ENCODE measurements around the gene NAALADL1.

NAALADL1 gene

GRCh38 chr11:65095427-65095826 is 37.1 kb upstream of the NAALADL1 start:
- peak overlapping the region; percentile 69 for H3K4me2 ChIP-seq (ENCODE audit: low read length)
- H3K27me3 ChIP-seq (ENCODE audit: control insufficient read depth, low read length), result no peaks in the 10 kb centered on the region
- H3K4me3 ChIP-seq (ENCODE audit: low read length), result peak overlapping the region; percentile 79
- H3F3A ChIP-seq (ENCODE audit: control insufficient read depth, insufficient read depth), result peaks cover 13% of the 10 kb centered on the region; the same call in 1 of the 2 replicates
- H3K79me2 ChIP-seq (ENCODE audit: control insufficient read depth, low read length), result peaks cover 31% of the 10 kb centered on the region
- H3K36me3 ChIP-seq (ENCODE audit: control insufficient read depth, low read length), result peaks cover 25% of the 10 kb centered on the region
- TF ChIP-seq EZH2phosphoT487 (IDR thresholded peaks at IDR 0.05; ENCODE audit: borderline replicate concordance, low read length), result no peak
- no peak for TF ChIP-seq CTCF (IDR thresholded peaks at IDR 0.05; ENCODE audit: low read depth, low read length, poor library complexity, severe bottlenecking)
- peaks cover 17% of the 10 kb centered on the region for H3K4me1 ChIP-seq (ENCODE audit: control insufficient read depth, low read length)
- no peaks in the 10 kb centered on the region for H3K9me2 ChIP-seq (replicated peaks; ENCODE audit: control insufficient read depth, low read length)
- H3K27ac ChIP-seq (ENCODE audit: low read depth, low read length), result no peak overlapping the region
- H4K20me1 ChIP-seq (ENCODE audit: control insufficient read depth, insufficient read depth, low read depth, low read length), result peaks cover 2% of the 10 kb centered on the region; the same call in 1 of the 2 replicates
- H3K9me3 ChIP-seq (ENCODE audit: control insufficient read depth, insufficient read depth, low read length), result no peaks in the 10 kb centered on the region

DNA sequence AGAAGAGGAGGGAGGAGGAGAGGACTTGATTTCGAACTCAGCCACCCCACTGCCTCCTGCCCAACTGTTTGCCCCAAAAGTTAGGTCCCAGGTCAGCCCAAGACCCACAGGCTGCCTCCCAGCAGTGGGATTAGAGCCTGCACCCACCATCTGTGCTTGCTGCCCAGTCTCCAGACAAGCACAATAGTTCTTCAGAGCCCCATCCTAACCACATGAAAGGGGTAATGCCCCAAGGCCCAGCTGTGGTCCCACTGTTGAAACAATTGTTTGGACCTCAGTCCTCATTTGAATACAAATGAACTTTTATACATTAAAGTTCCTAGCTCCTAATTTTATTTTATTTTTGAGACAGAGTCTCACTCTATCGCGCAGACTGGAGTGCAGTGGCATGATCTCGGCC is 32.3 kb upstream of the NAALADL1 start:
- Histone ChIP-seq H3K4me1 (ENCODE audit: control insufficient read depth, low read length) (peaks cover 9% of the 10 kb centered on the region), H3K9me2 (replicated peaks; ENCODE audit: control insufficient read depth, low read length) (no peaks in the 10 kb centered on the region), H3K27ac (ENCODE audit: low read depth, low read length) (no peak overlapping the region), H3K9me3 (ENCODE audit: control insufficient read depth, insufficient read depth, low read length) (no peaks in the 10 kb centered on the region), H4K20me1 (ENCODE audit: control insufficient read depth, insufficient read depth, low read depth, low read length) (no peaks in the 10 kb centered on the region), H3K4me2 (ENCODE audit: low read length) (no peak overlapping the region), H3K79me2 (ENCODE audit: control insufficient read depth, low read length) (no peaks in the 10 kb centered on the region), H3F3A (ENCODE audit: control insufficient read depth, insufficient read depth) (peaks cover 13% of the 10 kb centered on the region; the same call in 1 of the 2 replicates), H3K27me3 (ENCODE audit: control insufficient read depth, low read length) (no peaks in the 10 kb centered on the region), H3K36me3 (ENCODE audit: control insufficient read depth, low read length) (peaks cover 21% of the 10 kb centered on the region), H3K4me3 (ENCODE audit: low read length) (no peak overlapping the region)
- TF ChIP-seq EZH2phosphoT487 (IDR thresholded peaks at IDR 0.05; ENCODE audit: borderline replicate concordance, low read length) (no peak), CTCF (IDR thresholded peaks at IDR 0.05; ENCODE audit: low read depth, low read length, poor library complexity, severe bottlenecking) (no peak)

DNA sequence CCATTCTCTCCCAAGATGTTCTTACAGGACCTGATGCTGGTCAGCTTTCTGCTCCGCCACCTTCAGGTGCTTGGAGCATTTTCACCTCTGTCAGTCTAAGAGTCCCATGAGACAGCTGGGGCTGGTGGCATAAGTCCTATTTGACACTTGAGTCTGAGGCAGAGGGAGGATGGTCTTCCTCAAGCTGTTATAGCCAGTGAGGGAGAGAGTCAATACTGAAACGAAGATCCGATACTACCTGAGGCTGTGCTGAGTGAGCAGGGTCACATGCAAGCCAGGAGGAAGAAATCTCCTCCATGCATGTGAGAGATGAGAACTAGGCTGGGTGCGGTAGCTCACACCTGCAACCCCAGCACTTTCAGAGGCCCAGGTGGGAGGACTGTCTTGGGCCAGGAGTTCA is 31.3 kb upstream of the NAALADL1 start:
- Histone ChIP-seq H3K27me3 (ENCODE audit: control insufficient read depth, low read length) (no peaks in the 10 kb centered on the region), H3K79me2 (ENCODE audit: control insufficient read depth, low read length) (peaks cover 10% of the 10 kb centered on the region), H3K4me3 (ENCODE audit: low read length) (no peak overlapping the region), H3K4me2 (ENCODE audit: low read length) (no peak overlapping the region), H3K36me3 (ENCODE audit: control insufficient read depth, low read length) (peaks cover 26% of the 10 kb centered on the region), H3K27ac (ENCODE audit: low read depth, low read length) (no peak overlapping the region), H4K20me1 (ENCODE audit: control insufficient read depth, insufficient read depth, low read depth, low read length) (no peaks in the 10 kb centered on the region), H3K9me3 (ENCODE audit: control insufficient read depth, insufficient read depth, low read length) (no peaks in the 10 kb centered on the region), H3K4me1 (ENCODE audit: control insufficient read depth, low read length) (peaks cover 13% of the 10 kb centered on the region), H3F3A (ENCODE audit: control insufficient read depth, insufficient read depth) (peaks cover 12% of the 10 kb centered on the region; the same call in 1 of the 2 replicates), H3K9me2 (replicated peaks; ENCODE audit: control insufficient read depth, low read length) (no peaks in the 10 kb centered on the region)
- TF ChIP-seq EZH2phosphoT487 (IDR thresholded peaks at IDR 0.05; ENCODE audit: borderline replicate concordance, low read length), result no peak
- no peak for TF ChIP-seq CTCF (IDR thresholded peaks at IDR 0.05; ENCODE audit: low read depth, low read length, poor library complexity, severe bottlenecking)
